Measurements from ENCODE around the gene GTF3A.

The GTF3A gene

GRCh38 chr13:27474751-27475268 is 50.4 kb downstream of the GTF3A start:
- DNase-seq (ENCODE audit: insufficient read length, low spot score) (no peak), FAIRE-seq (no peak)
- TF ChIP-seq CTCF (IDR thresholded peaks at IDR 0.05; ENCODE audit: insufficient read depth, missing control alignments), result no peak

GRCh38 chr13:27476943-27477703 is 52.7 kb downstream of the GTF3A start:
- no peak for FAIRE-seq

GRCh38 chr13:27481766-27482165 is 57.3 kb downstream of the GTF3A start:
- peak; percentile 80 for TF ChIP-seq CTCF (IDR thresholded peaks at IDR 0.05; ENCODE audit: insufficient read depth, missing control alignments)
- FAIRE-seq (no peak), DNase-seq (ENCODE audit: insufficient read length, low spot score) (peak; percentile 51)

More at GRCh38 chr13:27476943-27477703, 52.7 kb downstream of the GTF3A start:
- DNase-seq (ENCODE audit: insufficient read length, low spot score), result no peak
- no peak for TF ChIP-seq CTCF (IDR thresholded peaks at IDR 0.05; ENCODE audit: insufficient read depth, missing control alignments)

- FAIRE-seq, result no peak
- no peak for DNase-seq (ENCODE audit: insufficient read length, low spot score)
- no peak for TF ChIP-seq CTCF (IDR thresholded peaks at IDR 0.05; ENCODE audit: insufficient read depth, missing control alignments)
Observed at GRCh38 chr13:27482983-27483382, 58.6 kb downstream of the GTF3A start.

- no peak for DNase-seq (ENCODE audit: insufficient read length, low spot score)
- no peak for TF ChIP-seq CTCF (IDR thresholded peaks at IDR 0.05; ENCODE audit: insufficient read depth, missing control alignments)
- no peak for FAIRE-seq
Observed at GRCh38 chr13:27483421-27483820, 59.0 kb downstream of the GTF3A start.
